H1 (cell line): Measurements from ENCODE around the gene BCAS3. TPM values are rescaled to one million over a fixed set of nuclear protein-coding genes. Genes with fewer than 3 reads are reported as not detected.

Experiments
- BACH1 ChIP-seq: IDR thresholded peaks from 2 replicates; pipeline ENCODE4 v1.6.1; 2012; ENCODE audit warnings: low read length, improper control_type of control experiment
- CTBP2 ChIP-seq: IDR thresholded peaks from 2 replicates; pipeline ENCODE4 v1.7.0; 2011; ENCODE audit warnings: borderline replicate concordance, mild to moderate bottlenecking, moderate library complexity, mixed read lengths, low read length; ENCODE audit not compliant: insufficient read depth, insufficient read length
- CTCF ChIP-seq, 3 experiments: IDR thresholded peaks; 1 replicate in 2 of 3; 2 replicates in 1 of 3; pipeline versions ENCODE4 v1.5.1 to v1.6.1; 2011; ENCODE audit warnings: low read length in 3 of 3, mild to moderate bottlenecking in 3 of 3, inconsistent platforms in 2 of 3, low read depth in 1 of 3, moderate library complexity in 1 of 3; ENCODE audit not compliant: insufficient read depth in 1 of 3; ENCODE audit errors: control extremely low read depth in 1 of 3
- EP300 ChIP-seq, 2 experiments: IDR thresholded peaks; 1 replicate in 1 of 2; 2 replicates in 1 of 2; pipeline ENCODE4 v1.6.1; 2011 to 2012; ENCODE audit warnings: low read depth in 2 of 2, low read length in 2 of 2, mild to moderate bottlenecking in 2 of 2, borderline replicate concordance in 1 of 2, inconsistent platforms in 1 of 2, moderate library complexity in 1 of 2
- JUND ChIP-seq: IDR thresholded peaks from 2 replicates; pipeline ENCODE4 v1.6.1; 2011; ENCODE audit warnings: mild to moderate bottlenecking, improper control_type of control experiment, low read length
- RNF2 ChIP-seq: fragments of 200-900, 300-1000 bp; sonication (generic); IDR thresholded peaks from 2 replicates; pipeline ENCODE4 v1.7.1; 2016; ENCODE audit warnings: borderline replicate concordance, low read depth, mild to moderate bottlenecking, antibody characterized with exemption, low read length; ENCODE audit not compliant: poor library complexity, severe bottlenecking; ENCODE audit errors: missing control alignments
- polyA plus RNA-seq, 7 experiments: library from polyadenylated mRNA; depleted of rRNA in 3 of 7; stranded (reverse) in 5 of 7; unstranded in 2 of 7; fragments of >200 nt in 5 of 7; fragments of 200-250 nt in 2 of 7; gene quantifications; 1 replicate in 5 of 7; 2 replicates in 1 of 7; 4 replicates in 1 of 7; pipeline versions ENCODE4 v1.2.1 to v1.2.3, GENCODE V29; 2011 to 2013; ENCODE audit warnings: missing spikeins in 2 of 7, mixed read lengths in 2 of 7
- total RNA-seq: library from RNA; stranded (reverse); fragmentation: NEBNext Ultra II Directional; extraction: Animal tissue kit (Norgen Biotek cat#: 25700); gene quantifications from 2 replicates; pipeline ENCODE4 v1.2.1, GENCODE V29; 2021

The BCAS3 gene
- total and polyA plus RNA-seq, 2 of the 8 experiments (the other 6 are each of a cell fraction or from before 2014, with no cell fraction given) = 9.9 to 13.3 TPM

GRCh38 chr17:61366715-61367413, 689.2 kb downstream of the BCAS3 start (continued):
- no peak for TF ChIP-seq JUND
- no peak for TF ChIP-seq CTCF (IDR thresholded peaks at IDR 0.05; ENCODE audit: control extremely low read depth in 1 of 3, insufficient read depth in 1 of 3, low read depth in 1 of 3, low read length in 3 of 3)
- TF ChIP-seq BACH1 = no peak
- TF ChIP-seq RNF2 = no peak
- TF ChIP-seq EP300 (IDR thresholded peaks at IDR 0.05; ENCODE audit: borderline replicate concordance in 1 of 2, low read depth in 2 of 2, low read length in 2 of 2) = no peak
- TF ChIP-seq CTBP2 = no peak
- TF ChIP-seq, all 59 proteins: peak for 0
